GM12801 (cell line): ENCODE results near the gene CD4.

Experiments used
- CTCF ChIP-seq: IDR thresholded peaks from one replicate; pipeline ENCODE4 v1.5.1; 2011; ENCODE audit warnings: control low read depth; ENCODE audit not compliant: insufficient read length; ENCODE audit errors: extremely low read depth

The CD4 gene

DNA sequence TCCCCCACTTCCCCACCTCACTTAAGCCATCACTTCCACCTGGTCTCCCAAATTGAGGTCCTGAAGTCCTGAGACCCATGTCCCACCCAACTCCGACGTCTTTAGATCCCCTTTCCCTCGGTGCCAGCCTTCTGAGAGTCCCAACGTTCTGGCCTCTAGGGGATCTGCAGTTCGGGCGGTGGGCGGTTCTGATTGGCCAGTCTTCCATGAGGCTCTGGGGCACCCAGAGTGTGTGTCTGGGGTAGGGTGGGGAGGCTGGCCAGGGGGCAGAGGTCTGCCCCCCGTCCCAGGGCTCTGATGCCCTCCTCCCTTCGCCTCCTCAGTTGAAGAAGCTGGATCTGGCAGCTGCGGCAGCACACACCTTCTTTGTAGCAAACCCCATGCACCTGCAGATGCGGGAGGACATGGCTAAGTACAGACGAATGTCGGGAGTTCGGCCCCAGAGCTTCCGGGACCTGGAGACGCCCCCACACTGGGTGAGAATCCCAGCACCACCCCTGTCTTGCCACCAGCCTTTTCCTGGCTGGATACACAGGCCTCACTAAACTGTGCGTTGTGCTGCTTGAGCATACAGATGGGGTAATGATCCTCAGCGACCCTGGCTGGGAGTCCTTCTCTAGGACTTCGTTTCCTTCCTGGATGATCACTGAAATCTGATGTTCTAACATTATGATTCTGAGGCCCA is 40.4 kb downstream of the CD4 start:
- no peak for TF ChIP-seq CTCF

- no peak for TF ChIP-seq CTCF
Measured at GRCh38 chr12:6830286-6830890, 41.1 kb downstream of the CD4 start.

- TF ChIP-seq CTCF, result no peak
Measured at GRCh38 chr12:6830999-6831398, 41.7 kb downstream of the CD4 start.

DNA sequence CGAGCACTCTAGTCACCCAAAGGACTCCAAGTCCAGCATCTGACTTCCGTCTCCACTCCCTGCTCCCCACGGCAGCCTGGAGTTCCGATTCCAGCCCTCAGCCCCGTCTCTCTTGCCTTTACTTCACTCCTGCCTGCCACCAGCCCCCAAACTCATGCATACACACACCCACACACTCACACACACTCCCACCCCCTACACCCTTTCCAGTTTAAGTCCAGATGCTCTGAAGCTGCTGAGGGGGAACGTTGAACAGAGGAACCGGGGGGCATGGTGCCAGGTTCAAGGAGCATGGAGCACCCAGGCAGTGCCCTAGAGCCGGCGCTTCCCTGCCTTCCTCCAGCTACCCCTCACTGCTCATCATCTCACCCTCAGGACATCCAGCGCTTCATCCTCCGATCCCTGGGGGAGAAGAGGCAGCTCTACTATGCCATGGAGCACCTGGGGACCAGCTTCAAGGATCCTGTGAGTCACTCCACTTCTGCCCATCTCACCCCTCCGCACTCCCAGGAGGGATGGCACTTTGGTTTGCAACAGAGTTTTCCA is 42.2 kb downstream of the CD4 start:
- TF ChIP-seq CTCF, result no peak

DNA sequence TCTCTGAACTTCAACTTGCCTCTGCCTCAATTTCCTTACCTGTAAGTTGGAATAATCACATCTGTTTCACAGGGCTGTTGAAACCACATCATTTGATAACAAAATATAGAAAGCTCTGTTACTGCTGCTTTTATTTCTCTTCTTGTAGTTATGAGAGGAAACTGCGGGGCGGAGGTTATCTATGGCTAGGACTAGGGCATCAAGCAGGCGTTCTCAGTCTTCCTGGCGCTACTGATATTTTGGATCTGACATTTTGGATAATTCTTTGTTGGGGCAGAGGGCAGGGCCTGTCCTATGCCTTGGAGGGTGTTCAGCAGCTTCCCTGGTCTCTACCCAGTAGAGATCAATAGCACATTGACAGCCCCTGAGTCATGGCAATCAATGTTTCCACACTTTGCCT is 42.8 kb downstream of the CD4 start:
- TF ChIP-seq CTCF, result no peak

DNA sequence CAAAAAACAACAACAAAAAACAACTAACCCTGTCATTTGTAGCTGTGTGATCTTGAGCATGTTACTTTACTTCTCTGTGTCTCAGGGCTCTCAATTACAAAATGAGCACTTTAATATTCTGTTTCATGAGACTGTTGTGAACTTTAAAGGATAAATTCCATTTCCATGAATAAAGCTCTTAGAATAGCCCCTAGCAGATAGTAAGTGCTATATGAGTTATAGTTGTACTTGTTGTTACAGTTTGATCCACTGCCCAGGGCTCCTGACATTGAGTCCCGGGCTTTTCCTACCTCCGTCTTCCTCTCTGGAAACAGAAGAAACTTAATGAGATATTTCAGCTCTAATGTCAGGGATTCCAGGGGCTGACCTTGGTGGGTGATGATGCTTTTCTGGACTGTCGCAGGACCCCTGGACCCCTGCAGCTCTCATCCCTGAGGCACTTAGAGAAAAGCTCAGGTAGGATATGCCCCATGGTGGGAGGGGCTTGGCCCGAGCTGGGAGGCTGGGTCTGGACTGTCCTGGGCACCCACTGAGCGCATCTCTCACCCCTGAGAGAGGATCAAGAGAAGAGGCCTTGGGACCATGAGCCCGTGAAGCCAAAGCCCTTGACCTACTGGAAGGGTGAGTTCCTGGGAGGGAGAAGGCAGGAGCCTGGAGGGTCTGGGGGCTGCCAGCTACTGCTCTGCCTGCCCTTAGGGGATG is 44.0 kb downstream of the CD4 start:
- TF ChIP-seq CTCF, result no peak

GRCh38 chr12:6834254-6834653 is 44.9 kb downstream of the CD4 start:
- no peak for TF ChIP-seq CTCF
